Panc1 (cell line): ENCODE data around the gene ASAP2. TPM values are rescaled to one million over a fixed set of nuclear protein-coding genes. Genes with fewer than 3 reads are reported as not detected.

Experiments used
- ATAC-seq: fragments of 200-7000 bp; cut with Tn5 transposase; 2 replicates; pipeline ENCODE4 v1.9.1; 2020; ENCODE audit warnings: mild to moderate bottlenecking, moderate library complexity
- BruUV-seq: library from RNA; stranded (reverse); fragments of 400-500 nt; replicated peaks from 2 replicates; lab custom pipeline; 2021; lab: Mats Ljungman, UMichigan
- CTCF ChIA-PET: fragments of 300-600 bp; sonication (Branson Sonifier 250); formaldehyde crosslinking; loops from one replicate; lab custom pipeline; 2022; ENCODE audit warnings: antibody characterized with exemption; lab: Charles Lee
- POLR2A ChIA-PET: fragments of 300-600 bp; sonication (Branson Sonifier 250); formaldehyde crosslinking; loops from one replicate; lab custom pipeline; 2022; ENCODE audit warnings: antibody characterized with exemption; lab: Charles Lee
- DNase-seq: peaks from one replicate; pipeline ENCODE4 v3.0.0-alpha.2; 2010; ENCODE audit warnings: low read depth, low spot score
- H3K27ac ChIP-seq: 2 replicates; pipeline ENCODE4 v1.5.1; 2011; ENCODE audit warnings: mild to moderate bottlenecking, low read length, inconsistent platforms
- H3K27me3 ChIP-seq: fragments of 200-500 bp; sonication (Bioruptor generic); 2 replicates; pipeline ENCODE4 v1.6.0; 2014; ENCODE audit warnings: low read length, inconsistent platforms; ENCODE audit not compliant: control insufficient read depth, insufficient read depth
- H3K36me3 ChIP-seq: fragments of 200-500 bp; sonication (Bioruptor generic); 2 replicates; pipeline ENCODE4 v1.5.1; 2014; ENCODE audit warnings: inconsistent platforms, mild to moderate bottlenecking, low read length, moderate library complexity; ENCODE audit not compliant: control insufficient read depth, insufficient read depth
- H3K4me1 ChIP-seq: 2 replicates; pipeline ENCODE4 v1.5.1; 2011; ENCODE audit warnings: inconsistent platforms, mild to moderate bottlenecking, low read length, moderate library complexity; ENCODE audit not compliant: control insufficient read depth, insufficient read depth
- H3K4me3 ChIP-seq, 2 experiments: 2 replicates each; pipeline ENCODE4 v1.5.1; 2011 to 2012; ENCODE audit warnings: low read depth in 2 of 2, low read length in 2 of 2, mild to moderate bottlenecking in 2 of 2, inconsistent platforms in 1 of 2, moderate library complexity in 1 of 2
- H3K9me3 ChIP-seq: fragments of 200-500 bp; sonication (Bioruptor generic); 2 replicates; pipeline ENCODE4 v1.5.1; 2014; ENCODE audit warnings: low read depth, mild to moderate bottlenecking, inconsistent platforms, low read length, moderate library complexity; ENCODE audit not compliant: control insufficient read depth, insufficient read depth
- POLR2AphosphoS5 ChIP-seq: IDR thresholded peaks from 2 replicates; pipeline ENCODE4 v1.6.1; 2012; ENCODE audit warnings: mild to moderate bottlenecking, low read depth, low read length, moderate library complexity
- SIN3A ChIP-seq: IDR thresholded peaks from 2 replicates; pipeline ENCODE4 v1.6.1; 2012; ENCODE audit warnings: low read depth, mild to moderate bottlenecking, low read length, moderate library complexity, borderline replicate concordance; ENCODE audit not compliant: insufficient read depth
- TCF7L2 ChIP-seq: IDR thresholded peaks from 2 replicates; pipeline ENCODE4 v1.6.1; 2011; ENCODE audit warnings: mild to moderate bottlenecking, low read depth, low read length, inconsistent platforms
- in situ Hi-C: cut with HindIII; loops from 2 replicates; pipeline ENCODE4 v1.10.0; 2016; ENCODE audit warnings: low sequenced_read_pairs, low pct_unique_long_range_greater_than_20kb
- intact Hi-C: fragments of 100-400 bp; cut with micrococcal nuclease; formaldehyde crosslinking; loops from one replicate; pipeline ENCODE4 v1.10.0; 2022; ENCODE audit not compliant: unreplicated experiment
- total RNA-seq: library from RNA; stranded (reverse); gene quantifications from one replicate; pipeline ENCODE4 v1.2.1, GENCODE V29; 2021; ENCODE audit not compliant: unreplicated experiment
- TF ChIP-seq, protein P1 (sequence below), 2 experiments: IDR thresholded peaks; 2 replicates each; pipeline ENCODE4 v1.6.1; 2011 to 2012; ENCODE audit warnings: low read depth in 2 of 2, control low read depth in 1 of 2, low read length in 1 of 2, mild to moderate bottlenecking in 1 of 2, moderate library complexity in 1 of 2; ENCODE audit not compliant: insufficient read depth in 1 of 2
- TF ChIP-seq, protein P2 (sequence below): fragments of 450-650 bp; IDR thresholded peaks from 2 replicates; pipeline ENCODE4 v1.5.1; 2017; ENCODE audit warnings: mild to moderate bottlenecking

ASAP2 gene
- total RNA-seq, 1 experiment from 2014 or later = 107 TPM

DNA sequence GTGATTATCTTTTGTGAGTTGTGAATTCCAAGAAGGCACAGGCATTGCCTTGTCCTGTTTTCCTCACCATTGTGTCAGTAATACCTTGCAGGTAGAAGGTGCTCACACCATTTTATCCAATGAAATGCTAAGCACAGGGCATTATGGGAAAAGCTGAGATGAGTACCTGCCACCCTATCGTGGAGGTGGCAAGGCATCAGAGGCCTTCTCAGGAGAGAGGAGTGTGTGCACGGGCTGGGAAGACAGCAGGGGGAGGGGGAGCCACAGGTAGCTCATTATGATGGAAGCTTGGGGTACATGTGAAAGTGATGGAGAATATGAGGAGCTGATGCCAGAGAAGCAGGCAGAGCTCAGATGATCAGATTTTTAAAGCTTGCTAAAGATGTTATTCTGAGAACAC lies 69.5 kb downstream of the ASAP2 start:
- no TSS peak for BruUV-seq
- ATAC-seq = no peak
- CTCF ChIA-PET = no interaction called here

DNA sequence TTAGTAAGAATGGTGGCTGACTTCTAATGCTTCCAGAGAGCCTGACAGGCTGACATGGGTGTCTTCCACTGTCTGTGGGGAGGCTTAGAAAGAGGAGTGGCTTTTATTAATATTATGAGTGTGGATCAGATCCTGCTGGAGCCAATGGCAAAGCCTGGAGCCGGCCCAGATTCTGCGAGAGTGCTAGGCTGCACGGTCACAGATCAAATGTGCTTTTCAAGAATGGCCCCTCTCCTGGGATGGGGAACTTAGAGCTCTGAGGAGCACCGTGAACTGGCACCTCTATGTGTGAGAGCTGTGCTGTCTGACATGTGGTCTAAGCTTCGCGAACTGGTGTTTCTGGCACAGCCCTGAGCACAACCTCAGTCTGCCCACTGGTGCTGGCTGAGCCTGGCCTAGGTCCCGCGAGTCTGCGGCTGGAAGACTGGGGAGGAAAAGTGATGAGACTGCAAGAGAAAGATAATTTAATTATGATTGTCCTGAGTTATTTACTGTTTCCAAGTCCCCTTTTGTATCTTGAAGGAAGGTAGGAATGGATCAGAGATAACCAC lies 70.4 kb downstream of the ASAP2 start:
- ChIA-PET POLR2A (no interaction called here), CTCF (no interaction called here)
- intact Hi-C loops = no loop called here
- no peaks in the 10 kb centered on the region for H3K27me3 ChIP-seq
- BruUV-seq = no TSS peak
- DNase-seq (no peak), ATAC-seq (peak; percentile 35)
- H3K4me3 ChIP-seq = no peak overlapping the region
- H3K9me3 ChIP-seq = no peaks in the 10 kb centered on the region
- no peaks in the 10 kb centered on the region; the same call in 1 of the 2 replicates for H3K36me3 ChIP-seq
- TF ChIP-seq POLR2AphosphoS5 (no peak), SIN3A (no peak)
- TF ChIP-seq, protein P1, sequence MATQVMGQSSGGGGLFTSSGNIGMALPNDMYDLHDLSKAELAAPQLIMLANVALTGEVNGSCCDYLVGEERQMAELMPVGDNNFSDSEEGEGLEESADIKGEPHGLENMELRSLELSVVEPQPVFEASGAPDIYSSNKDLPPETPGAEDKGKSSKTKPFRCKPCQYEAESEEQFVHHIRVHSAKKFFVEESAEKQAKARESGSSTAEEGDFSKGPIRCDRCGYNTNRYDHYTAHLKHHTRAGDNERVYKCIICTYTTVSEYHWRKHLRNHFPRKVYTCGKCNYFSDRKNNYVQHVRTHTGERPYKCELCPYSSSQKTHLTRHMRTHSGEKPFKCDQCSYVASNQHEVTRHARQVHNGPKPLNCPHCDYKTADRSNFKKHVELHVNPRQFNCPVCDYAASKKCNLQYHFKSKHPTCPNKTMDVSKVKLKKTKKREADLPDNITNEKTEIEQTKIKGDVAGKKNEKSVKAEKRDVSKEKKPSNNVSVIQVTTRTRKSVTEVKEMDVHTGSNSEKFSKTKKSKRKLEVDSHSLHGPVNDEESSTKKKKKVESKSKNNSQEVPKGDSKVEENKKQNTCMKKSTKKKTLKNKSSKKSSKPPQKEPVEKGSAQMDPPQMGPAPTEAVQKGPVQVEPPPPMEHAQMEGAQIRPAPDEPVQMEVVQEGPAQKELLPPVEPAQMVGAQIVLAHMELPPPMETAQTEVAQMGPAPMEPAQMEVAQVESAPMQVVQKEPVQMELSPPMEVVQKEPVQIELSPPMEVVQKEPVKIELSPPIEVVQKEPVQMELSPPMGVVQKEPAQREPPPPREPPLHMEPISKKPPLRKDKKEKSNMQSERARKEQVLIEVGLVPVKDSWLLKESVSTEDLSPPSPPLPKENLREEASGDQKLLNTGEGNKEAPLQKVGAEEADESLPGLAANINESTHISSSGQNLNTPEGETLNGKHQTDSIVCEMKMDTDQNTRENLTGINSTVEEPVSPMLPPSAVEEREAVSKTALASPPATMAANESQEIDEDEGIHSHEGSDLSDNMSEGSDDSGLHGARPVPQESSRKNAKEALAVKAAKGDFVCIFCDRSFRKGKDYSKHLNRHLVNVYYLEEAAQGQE (IDR thresholded peaks at IDR 0.05; ENCODE audit: insufficient read depth in 1 of 2, low read depth in 2 of 2, low read length in 1 of 2) = no peak
- TF ChIP-seq, protein P2, sequence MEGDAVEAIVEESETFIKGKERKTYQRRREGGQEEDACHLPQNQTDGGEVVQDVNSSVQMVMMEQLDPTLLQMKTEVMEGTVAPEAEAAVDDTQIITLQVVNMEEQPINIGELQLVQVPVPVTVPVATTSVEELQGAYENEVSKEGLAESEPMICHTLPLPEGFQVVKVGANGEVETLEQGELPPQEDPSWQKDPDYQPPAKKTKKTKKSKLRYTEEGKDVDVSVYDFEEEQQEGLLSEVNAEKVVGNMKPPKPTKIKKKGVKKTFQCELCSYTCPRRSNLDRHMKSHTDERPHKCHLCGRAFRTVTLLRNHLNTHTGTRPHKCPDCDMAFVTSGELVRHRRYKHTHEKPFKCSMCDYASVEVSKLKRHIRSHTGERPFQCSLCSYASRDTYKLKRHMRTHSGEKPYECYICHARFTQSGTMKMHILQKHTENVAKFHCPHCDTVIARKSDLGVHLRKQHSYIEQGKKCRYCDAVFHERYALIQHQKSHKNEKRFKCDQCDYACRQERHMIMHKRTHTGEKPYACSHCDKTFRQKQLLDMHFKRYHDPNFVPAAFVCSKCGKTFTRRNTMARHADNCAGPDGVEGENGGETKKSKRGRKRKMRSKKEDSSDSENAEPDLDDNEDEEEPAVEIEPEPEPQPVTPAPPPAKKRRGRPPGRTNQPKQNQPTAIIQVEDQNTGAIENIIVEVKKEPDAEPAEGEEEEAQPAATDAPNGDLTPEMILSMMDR = no peak
- H3K27ac ChIP-seq = peak overlapping the region; percentile 72
- H3K4me1 ChIP-seq = peaks cover 83% of the 10 kb centered on the region
- in situ Hi-C loops = no loop called here

More for the DNA sequence above, 69.5 kb downstream of the ASAP2 start:
- no peaks in the 10 kb centered on the region; the same call in 1 of the 2 replicates for H3K36me3 ChIP-seq
- intact Hi-C loops (no loop called here), in situ Hi-C loops (no loop called here)
- POLR2A ChIA-PET = no interaction called here
- no peak for DNase-seq
- no peak overlapping the region for H3K4me3 ChIP-seq
- H3K27ac ChIP-seq = peak overlapping the region; percentile 68
- H3K4me1 ChIP-seq = peaks cover 74% of the 10 kb centered on the region
- TF ChIP-seq POLR2AphosphoS5 (no peak), TCF7L2 (no peak), SIN3A (no peak)
- TF ChIP-seq, protein P2 = no peak
- TF ChIP-seq, protein P1 (IDR thresholded peaks at IDR 0.05; ENCODE audit: insufficient read depth in 1 of 2, low read depth in 2 of 2, low read length in 1 of 2) = no peak
- H3K27me3 ChIP-seq = no peaks in the 10 kb centered on the region
- H3K9me3 ChIP-seq = no peaks in the 10 kb centered on the region
